Measurements from ENCODE around the gene ALAS1.

DNA sequence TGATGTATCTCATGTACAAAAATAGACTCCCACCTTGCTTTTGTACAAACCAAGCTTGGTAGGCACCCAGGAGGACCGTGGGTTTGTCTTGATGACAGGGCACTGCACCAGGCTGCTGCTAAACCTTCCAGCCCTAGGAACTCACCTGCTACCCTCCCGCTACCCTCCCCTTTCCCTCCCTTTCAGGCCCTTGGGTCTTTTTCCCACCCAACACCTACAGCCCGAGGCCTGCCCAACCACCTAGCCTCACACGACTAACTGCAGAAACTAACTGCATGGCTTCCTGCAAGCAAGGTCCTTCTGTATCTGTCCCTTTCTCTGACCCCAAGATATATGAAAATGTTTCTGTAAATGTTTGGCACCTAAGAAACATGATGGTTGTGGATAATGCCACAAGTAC lies 58.7 kb downstream of the ALAS1 start:
- TF ChIP-seq CTCF (IDR thresholded peaks at IDR 0.05) = no peak
- no peak for TF ChIP-seq POLR2A (IDR thresholded peaks at IDR 0.05)
